ENCODE measurements around the gene SLC6A18. TPM values are rescaled to one million over a fixed set of nuclear protein-coding genes. Genes with fewer than 3 reads are reported as not detected.
A peak's percentile ranks its signal among the peaks of the same experiment; 100 is the strongest.

The SLC6A18 gene, protein sequence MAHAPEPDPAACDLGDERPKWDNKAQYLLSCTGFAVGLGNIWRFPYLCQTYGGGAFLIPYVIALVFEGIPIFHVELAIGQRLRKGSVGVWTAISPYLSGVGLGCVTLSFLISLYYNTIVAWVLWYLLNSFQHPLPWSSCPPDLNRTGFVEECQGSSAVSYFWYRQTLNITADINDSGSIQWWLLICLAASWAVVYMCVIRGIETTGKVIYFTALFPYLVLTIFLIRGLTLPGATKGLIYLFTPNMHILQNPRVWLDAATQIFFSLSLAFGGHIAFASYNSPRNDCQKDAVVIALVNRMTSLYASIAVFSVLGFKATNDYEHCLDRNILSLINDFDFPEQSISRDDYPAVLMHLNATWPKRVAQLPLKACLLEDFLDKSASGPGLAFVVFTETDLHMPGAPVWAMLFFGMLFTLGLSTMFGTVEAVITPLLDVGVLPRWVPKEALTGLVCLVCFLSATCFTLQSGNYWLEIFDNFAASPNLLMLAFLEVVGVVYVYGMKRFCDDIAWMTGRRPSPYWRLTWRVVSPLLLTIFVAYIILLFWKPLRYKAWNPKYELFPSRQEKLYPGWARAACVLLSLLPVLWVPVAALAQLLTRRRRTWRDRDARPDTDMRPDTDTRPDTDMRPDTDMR
- not detected in 2 replicates for total RNA-seq (2014; rRNA removed; shearing (Covaris generic))

DNA sequence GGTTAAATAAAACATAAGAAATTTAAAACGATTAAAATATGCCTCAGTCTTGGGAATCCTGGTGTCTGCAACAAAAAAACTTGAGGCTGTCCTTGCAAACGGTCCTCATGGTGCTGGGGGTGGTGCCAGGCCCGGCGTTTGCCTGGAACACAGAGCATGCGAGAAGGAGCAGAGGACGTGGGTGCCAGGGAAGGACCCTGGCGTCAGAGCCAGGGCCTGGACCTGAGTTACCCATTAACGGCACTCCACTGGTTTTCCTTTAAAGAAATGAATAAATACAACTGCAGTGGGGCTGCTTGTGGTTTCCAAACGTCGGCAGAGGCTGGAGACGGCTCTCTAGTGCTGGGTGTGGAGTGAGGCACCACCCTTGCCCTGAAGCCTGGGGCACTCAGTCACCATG lies at the start of gene SLC6A18:
TSS of gene SLC6A18 (plus strand) at position 301 of the 400 bp plus-strand sequence. CDS start at position 398, 97 bp downstream.
- no peak for DNase-seq (ENCODE audit: low spot score)

DNA sequence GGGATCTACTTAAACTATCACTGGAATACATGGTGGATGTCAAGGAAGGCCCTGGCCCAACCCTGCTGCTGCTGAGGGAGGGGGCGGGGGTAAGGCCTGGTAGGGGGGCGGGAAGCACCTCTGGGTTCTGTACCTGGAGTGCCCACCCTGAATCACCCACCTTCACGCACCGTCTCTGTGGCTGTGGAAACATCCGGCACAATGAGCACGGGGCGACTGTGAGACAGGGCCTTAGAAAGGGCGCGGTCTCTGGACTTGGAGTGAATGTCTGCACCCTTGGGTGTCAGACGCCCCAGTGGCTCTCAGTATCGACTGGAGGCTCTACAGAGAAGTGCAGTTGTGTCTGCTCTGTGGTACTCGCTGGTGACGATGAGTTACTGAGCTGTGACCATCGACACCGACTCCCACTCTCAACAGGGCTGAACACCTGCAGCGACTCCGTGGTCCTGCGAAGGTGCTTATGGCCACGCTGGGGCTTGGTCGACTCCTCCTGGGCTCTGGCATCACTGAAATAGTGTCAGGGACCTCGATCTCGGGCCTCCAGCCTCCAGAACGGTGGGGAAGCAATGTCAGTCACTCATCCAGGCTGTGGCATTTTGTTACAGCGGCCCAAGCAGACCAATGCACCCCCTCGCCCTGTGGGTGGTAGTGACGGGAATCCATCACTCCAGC lies 49.2 kb upstream of the SLC6A18 start:
- DNase-seq (ENCODE audit: low spot score): peak; percentile 1

DNA sequence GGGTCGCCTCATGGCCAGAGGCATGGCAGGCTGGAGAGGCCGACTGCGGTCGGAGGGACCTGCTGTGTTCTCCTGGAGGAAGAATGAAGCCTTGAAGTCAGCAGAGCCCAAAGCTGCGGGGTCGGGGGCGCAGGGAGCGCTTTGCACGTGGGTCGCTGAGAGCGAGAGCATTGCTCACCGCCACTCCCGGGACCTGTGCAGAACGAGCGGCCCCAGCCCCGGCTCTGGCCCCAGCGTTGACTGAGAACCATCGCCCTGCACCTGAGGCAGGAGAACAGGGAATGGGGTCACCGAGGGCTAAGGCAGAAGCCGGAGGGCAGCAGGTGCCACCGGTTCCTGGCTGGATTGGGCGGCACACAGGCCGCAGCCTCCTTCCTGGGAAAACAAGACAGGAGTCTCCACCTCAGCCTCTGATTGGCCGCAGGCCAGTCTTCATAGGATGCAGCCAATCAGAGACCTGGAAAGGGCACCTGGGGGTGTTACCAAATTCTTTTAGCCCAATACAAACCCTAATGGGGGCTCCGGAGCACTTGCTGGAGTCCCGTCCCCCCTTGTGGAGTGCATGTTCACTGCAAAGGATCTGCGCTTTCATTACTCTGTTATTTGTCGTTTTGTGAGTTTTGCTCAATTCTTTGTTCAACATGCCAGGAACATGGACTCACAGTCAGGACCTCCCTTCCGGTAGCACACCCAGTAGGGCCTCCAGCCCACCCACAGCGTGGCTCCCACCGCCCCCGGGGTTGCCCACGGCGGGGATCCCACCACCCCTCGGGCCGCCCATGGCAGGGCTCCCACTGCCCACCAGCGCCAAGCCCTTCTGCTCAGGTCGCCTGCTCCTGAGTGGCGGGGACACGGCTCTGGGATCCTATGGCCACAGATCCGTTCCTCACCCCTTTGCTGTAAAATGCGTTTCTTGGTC lies 48.4 kb upstream of the SLC6A18 start:
- peak; percentile 40 for DNase-seq (ENCODE audit: low spot score)

DNA sequence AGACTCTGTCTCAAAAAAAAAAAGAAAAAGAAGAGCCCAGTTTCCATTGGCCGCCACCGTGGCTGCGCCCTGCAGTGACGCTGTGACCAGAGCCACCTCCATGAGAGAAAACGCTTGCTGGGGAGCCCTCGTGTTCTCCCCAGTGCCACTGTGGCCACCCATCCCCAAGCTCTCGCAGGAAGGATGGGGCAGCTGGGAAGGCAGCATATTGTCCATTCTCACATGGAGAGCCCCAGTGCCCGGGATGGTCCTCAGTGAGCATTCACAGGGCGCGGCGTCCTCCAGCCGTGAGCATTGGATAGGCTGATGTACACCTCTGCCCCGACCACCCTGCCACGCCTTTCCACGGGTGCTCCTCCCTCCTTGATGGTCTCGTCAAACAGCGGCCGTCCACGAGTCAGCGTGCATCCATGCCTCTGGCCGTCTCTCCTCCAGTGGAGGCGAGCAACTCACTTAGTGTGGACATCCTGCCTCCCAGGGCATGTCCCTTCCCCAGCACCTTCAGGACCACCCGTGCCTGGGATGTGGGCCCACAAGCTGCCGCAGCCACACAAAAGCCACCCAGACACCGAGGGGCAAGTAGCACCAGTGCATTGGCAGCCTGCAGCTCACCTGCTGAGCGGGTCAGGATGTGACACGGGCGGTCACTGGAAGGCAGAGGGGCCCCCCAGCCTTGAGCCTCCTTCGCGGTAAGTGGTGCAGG lies 47.2 kb upstream of the SLC6A18 start:
- no peak for DNase-seq (ENCODE audit: low spot score)

DNA sequence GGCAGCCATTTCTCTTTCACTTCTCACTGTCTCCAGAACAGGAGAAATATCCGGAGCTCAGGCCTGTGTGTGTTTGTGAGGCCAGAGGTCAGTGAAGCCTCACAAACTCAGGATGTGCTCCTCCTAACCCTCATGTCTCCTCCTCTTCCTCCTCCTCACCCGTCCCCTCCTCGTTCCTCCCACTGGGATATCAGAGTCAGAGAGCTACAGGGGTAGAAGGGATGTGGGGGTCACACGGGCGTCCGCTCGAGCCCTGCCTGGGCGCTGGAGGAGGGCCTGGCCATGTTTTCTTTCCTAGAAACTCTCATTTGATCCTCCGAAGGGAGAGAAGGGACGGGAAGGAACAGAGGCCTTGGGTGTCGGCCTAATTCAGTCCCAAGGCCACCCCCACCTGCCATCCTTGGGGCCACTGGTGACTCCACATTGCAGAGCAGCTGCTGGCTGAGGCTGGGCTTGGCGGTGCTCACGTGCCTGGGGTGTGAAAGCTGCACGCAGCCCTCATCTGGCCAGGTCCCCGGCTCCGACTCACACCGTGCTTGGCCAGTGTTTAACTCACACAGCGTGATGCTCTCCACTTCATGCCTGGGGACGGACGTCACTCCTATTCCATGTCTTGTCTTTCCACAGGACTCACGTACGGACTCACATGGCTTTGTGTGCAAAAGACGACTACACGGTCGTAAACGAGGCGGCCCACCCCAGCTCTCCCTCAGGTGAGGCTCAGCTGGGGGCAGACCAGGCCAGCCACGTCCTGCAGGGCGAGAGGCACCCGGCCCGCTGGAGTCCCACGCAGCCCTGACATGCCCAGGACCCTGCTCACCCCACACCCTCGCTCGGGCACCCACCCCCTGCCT lies 46.4 kb upstream of the SLC6A18 start:
- DNase-seq (ENCODE audit: low spot score): no peak

DNA sequence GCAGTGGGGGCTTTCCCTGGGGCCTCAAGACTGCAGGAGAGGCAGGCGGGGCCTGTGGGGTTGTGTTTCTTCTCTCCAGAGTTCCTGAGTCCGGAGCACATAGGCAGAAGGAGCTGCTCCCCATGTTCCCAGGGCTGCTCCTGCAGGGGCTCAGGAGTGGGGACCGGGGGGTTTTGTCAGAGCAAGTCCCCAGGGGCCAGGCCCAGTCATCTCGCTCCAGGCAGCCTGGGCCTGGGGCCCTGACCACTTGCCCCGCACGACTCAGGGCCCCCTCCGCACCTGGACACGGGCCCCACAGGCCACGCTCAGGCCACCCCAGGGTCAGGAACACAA lies 45.8 kb upstream of the SLC6A18 start:
- no peak for DNase-seq (ENCODE audit: low spot score)

DNA sequence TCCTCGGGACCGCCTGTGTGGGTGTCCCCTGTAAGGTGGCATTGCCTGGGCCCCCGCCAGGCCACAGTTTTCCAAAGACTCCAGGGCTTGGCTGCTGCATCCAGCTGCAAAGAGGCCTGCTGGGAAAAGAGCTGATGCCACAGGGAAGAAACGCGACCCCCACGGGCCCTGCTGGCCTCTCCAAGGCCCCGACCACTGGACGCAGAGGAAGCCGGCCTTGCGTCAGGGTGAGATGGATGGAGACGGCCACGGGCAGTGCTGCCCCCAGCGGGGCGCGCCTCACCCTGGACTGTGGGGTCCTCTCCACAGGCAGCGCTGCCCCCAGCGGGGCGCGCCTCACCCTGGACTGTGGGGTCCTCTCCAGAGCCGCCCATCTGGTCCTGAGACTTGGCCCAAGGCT lies 45.1 kb upstream of the SLC6A18 start:
- no peak for DNase-seq (ENCODE audit: low spot score)

DNA sequence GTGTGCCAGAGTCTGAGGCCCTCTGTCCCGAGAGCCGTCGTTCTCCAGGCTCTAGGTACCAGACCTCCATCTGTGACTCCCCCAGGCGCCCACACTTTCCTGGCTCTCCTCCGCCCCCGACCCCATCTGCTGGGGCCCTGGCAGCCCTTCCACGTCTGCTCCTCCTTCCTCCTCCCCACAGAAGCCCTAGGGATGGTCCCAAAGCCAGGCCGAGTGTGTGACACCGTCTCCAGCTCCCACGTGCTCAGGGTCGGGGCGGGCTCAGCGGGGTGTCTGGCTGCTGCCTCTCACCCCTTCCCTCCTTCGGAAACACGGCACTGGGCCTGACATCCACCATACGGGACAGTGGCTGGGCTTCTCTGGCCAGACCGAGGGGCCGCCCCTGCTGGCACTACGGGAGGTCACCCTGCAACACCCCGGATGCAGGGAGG lies 44.3 kb upstream of the SLC6A18 start:
- DNase-seq (ENCODE audit: low spot score): no peak

DNA sequence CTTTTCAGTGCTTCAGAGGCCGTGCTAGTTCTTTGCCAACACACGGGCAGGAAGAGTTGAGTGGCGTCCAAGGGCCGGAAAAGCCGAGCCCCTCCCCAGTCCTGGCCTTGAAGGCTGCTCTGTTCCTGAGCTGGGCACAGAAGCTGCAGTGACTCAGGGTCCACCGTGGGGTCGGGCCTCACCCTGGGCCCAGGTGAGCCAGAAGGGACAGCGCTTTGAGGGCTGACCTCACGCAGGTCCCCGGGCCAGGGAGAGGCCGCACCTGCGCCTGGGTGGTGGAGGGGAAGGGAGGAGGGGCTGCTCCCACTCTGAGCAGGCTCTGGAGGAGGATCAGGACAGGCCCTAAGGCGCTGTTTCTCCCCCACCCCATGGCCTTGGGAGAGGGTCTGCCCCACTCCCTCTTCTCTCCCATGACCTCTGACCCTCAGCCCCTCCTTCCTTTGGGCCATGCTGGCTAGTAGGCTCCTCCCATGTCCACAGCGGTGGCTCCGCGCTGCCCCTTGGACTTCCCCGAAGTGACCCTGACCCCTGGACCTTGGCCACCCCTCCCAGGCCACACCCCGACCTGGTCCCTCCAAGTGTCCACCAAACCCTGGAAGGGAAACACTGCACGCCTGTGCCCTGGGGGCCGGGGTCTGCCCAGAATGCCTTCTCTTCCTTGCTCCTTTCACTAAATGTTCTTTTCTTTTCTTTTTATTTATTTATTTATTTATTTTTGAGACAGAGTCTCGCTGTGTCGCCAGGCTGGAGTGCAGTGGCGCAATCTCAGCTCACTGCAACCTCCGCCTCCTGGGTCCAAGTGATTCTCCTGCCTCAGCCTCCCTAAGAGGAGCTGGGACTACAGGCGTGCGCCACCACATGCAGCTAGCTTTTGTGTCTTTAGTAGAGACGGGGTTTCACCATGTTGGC lies 43.5 kb upstream of the SLC6A18 start:
- no peak for DNase-seq (ENCODE audit: low spot score)

DNA sequence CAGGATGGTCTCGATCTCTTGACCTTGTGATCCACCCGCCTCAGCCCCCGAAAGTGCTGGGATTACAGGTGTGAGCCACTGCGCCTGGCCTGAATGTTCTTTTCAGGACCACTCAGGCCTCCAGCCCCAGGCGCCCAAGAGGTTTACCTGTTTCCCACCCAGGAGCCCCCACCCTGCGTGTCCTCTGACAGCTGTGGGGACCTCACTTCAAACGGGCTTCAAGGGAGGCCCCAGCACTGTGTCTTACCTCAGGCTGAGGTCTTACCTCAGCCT lies 42.9 kb upstream of the SLC6A18 start:
- no peak for DNase-seq (ENCODE audit: low spot score)

DNA sequence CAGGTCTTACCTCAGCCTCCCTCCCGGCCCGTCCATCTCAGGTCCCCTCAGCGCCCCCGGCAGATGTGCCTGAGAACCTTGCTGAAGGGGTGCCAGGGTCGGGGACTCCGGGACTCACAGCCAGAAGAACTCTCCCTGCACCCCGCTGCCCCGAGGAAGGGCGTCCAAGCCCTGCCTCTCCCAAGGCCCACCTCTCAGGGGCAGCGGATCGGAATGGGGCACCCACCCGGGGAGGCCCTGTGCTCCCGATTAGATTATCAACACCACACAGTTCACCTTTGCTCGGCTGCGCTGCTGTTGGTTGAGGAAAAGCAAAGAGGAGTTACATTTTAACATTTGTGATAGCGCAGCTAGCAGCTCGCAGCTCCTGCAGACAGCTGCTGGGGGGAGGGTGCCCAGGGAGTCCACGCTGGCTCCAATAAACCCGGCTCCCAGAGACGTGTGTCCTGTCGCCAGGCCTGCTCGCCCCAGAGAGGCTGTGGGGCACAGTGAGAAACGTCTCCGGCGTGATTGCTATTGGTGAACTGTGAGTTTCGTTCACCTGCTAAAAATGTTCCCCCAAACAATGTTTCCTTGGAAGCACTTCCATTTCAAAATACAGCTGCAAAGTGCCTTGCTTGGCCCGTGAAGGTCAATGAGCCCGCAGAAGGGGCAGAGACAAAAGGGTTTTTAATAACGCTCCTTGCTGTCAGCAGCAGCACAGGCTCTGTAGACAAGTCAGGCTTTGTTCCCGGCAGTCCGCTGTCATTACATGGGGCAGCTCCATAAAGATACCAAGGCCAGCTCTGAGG lies 42.4 kb upstream of the SLC6A18 start:
- no peak for DNase-seq (ENCODE audit: low spot score)

DNA sequence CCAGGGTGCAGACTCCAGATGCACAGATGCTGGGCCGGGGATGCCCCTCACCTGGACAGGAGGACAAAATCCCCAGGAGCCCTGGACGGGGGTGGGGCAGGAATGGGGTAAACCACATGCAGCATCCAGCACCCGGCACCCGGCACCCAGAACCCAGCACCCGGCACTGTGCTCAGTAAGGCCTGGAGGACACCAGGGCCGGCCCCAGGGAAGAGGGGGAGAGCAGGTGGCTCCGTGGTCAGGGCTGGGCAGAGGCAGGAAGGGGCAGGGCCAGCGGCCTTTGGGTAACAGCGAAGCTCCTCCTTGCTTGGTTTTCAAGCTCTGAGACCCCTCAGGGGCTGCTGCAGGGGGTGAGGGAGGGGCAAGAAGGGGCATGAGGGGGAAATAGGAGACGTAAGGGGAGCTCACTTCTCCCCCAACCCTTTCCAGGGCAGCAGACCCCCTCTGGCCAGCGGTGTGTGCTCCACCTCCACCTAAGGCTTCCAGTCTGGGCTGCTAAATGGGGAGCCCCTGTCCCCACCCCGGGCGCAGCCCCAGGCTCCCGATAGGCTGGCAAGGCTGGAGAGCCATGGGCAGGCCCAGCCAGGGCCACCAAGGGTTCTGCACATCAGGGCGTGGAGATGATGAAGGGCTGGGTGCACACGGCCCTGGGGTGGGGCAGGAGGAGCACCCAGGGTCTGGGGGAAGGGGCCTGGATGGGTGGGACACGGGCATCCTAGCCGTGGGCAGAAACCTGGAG lies 41.6 kb upstream of the SLC6A18 start:
- DNase-seq (ENCODE audit: low spot score): no peak

DNA sequence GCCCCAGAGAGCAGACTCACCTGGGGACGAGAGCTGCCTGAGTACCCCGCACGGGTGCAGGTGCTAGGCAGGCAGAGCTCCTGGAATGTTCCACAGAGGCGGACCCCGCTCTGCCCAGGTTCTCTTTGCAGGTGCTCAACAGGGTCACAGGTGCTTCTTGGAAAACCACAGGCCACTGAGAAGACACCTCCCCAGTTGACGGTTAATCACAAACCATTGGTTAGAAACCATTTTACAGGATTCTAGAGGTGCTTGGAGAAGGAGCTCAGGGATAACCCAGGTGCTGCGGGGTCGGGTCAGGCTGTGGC lies 41.1 kb upstream of the SLC6A18 start:
- DNase-seq (ENCODE audit: low spot score): no peak

DNA sequence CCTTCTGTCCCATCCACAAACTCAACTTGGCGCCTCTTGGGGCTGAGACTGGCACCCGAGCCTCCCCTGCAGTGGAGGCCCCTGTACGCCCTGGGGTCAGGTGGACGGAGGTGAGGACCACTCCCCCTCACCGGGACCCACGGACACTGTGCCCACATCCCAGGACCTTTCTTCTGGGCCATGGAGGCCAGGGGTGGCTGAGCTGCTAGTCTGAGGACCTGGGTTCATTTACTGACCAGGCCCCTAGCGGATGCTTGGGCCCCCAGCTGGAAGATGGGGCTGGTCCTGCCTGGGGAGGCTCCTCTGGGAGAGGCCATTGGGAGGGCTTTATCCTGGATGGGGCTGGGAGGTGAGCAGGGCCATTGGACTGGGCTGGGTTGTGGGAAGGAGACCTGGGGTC lies 40.7 kb upstream of the SLC6A18 start:
- DNase-seq (ENCODE audit: low spot score): no peak

DNA sequence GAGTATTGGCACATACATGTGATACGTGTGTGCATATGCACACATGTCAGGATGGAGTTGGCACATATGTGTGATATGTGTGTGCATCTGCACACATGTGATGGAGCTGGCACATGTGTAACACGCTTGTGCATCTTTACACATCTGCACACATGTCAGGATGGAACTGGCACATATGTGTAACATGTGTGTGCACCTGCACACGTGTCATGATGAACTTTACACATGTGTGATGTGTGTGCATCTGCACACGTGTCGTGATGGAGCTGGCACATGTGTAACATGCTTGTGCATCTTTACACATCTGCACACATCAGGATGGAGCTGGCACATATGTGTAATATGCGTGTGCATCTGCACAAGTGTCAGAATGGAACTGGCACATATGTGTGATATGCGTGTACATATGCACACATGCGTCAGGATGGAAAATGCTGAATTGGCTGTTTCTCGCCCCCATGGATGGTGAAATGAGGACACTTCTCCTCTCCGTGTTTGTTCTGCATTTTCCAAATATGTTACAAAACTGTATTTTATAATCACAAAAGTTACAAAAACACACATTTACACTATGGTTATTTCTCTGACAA lies 40.0 kb upstream of the SLC6A18 start:
- no peak for DNase-seq (ENCODE audit: low spot score)

DNA sequence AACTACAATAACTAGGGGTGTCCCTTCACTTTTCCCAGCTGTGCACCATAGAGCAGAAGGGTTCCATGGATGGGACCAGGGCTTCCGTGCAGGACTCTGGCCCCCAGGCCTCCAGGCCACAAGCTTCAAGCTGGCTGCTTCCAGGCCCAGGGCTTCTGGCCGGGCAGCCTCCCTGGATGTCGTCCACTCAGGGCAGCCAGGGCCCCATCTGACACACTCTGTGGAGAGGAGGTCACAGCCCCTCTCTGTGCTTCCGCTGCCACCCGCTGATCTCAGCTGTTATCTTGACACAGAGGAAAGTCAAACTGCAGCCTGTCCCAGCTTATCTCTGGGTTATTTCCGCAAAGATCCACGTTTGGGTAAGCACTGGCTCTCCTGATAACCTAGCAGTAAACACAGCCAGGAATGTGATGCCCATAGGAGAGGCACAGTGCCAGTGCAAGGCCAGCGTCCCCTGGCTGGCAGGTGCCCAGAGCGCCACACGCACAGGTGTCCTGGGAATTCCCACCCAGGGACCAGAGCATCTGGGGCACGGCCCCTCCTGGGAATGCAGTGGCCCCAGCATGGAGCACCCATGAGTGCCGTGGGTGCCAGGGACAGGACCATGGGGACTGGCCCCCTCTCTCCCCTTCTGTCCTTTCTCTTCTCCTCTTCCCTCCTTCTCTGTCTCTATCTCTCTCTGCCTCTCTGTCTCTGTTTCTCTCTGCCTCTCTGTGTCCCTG lies 39.4 kb upstream of the SLC6A18 start:
- DNase-seq (ENCODE audit: low spot score): no peak

Measured in HT-29 (cell line).